Panc1 (cell line): ENCODE results near the gene CIC.

Source experiments
- CTCF ChIP-seq: fragments of 450-650 bp; IDR thresholded peaks from 2 replicates; pipeline ENCODE4 v1.5.1; 2017; ENCODE audit warnings: mild to moderate bottlenecking
- POLR2AphosphoS5 ChIP-seq: IDR thresholded peaks from 2 replicates; pipeline ENCODE4 v1.6.1; 2012; ENCODE audit warnings: mild to moderate bottlenecking, low read depth, low read length, moderate library complexity

DNA sequence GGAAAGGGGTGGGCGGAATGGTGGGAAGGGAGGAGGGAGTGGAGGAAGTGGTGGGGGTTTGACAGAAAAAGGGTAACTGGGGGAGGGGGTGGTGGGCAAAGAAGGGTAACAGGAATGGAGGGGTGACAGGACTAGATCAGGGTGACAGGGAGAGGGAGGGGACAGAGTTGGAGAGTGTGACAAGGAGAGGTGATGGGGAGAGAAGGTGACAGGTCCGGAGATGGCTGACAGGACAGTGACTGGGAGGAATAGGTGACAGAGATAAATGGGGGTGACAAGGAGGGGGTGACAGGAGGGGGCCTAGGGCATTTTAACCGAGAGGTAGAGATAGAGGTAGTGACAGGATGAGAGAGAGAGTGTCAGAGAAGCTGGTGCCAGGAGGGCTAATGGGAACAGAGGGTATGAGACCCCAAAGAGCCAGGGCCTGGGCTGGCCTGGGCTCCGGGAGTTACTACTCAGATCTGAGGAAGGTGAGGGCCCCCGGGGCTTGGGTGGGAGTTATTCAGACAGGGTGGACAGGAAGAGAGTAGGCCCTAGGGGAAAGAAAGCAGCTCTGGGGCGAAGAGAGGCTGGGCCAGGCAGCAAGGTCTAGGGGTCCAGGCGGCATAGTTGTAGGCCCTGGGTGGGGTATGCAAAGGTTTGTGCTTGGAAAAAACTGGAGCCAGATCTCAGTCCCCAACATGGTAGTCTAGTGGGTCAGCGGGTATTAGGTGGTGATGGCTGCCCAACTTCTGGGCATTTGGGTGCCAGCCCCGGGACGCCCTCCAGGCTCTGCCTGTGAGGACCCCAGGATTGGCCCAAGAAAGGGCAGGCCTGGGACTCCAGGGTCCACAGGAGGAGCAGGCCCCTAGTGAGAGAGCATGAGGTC is 660 bp downstream of the CIC start:
- TF ChIP-seq CTCF (no peak), POLR2AphosphoS5 (no peak)
